GM12874 (cell line): ENCODE measurements around the gene TMEM207.

Experiments
- CTCF ChIP-seq: IDR thresholded peaks from 2 replicates; pipeline ENCODE4 v1.5.1; 2011; ENCODE audit warnings: low read depth, mild to moderate bottlenecking, control low read depth, low read length, moderate library complexity; ENCODE audit not compliant: insufficient read depth

Gene TMEM207

GRCh38 chr3:190492966-190493365, 43.3 kb upstream of the TMEM207 start:
- no peak for TF ChIP-seq CTCF

GRCh38 chr3:190492129-190492528, 42.4 kb upstream of the TMEM207 start:
- no peak for TF ChIP-seq CTCF

GRCh38 chr3:190491533-190492054, 41.9 kb upstream of the TMEM207 start:
- TF ChIP-seq CTCF, result no peak

- no peak for TF ChIP-seq CTCF
Observed at GRCh38 chr3:190486908-190487607, 37.4 kb upstream of the TMEM207 start.

GRCh38 chr3:190486533-190486864, 36.8 kb upstream of the TMEM207 start:
- no peak for TF ChIP-seq CTCF

GRCh38 chr3:190485830-190486532, 36.3 kb upstream of the TMEM207 start:
- no peak for TF ChIP-seq CTCF

- no peak for TF ChIP-seq CTCF
Observed at GRCh38 chr3:190481779-190482178, 32.1 kb upstream of the TMEM207 start.
